ENCODE data around the gene ZNF784. TPM values are rescaled to one million over a fixed set of nuclear protein-coding genes. Genes with fewer than 3 reads are reported as not detected.

Gene ZNF784
- total and polyA plus RNA-seq, 7 donors = 2.8 to 9.1 (median 7.2) TPM

DNA sequence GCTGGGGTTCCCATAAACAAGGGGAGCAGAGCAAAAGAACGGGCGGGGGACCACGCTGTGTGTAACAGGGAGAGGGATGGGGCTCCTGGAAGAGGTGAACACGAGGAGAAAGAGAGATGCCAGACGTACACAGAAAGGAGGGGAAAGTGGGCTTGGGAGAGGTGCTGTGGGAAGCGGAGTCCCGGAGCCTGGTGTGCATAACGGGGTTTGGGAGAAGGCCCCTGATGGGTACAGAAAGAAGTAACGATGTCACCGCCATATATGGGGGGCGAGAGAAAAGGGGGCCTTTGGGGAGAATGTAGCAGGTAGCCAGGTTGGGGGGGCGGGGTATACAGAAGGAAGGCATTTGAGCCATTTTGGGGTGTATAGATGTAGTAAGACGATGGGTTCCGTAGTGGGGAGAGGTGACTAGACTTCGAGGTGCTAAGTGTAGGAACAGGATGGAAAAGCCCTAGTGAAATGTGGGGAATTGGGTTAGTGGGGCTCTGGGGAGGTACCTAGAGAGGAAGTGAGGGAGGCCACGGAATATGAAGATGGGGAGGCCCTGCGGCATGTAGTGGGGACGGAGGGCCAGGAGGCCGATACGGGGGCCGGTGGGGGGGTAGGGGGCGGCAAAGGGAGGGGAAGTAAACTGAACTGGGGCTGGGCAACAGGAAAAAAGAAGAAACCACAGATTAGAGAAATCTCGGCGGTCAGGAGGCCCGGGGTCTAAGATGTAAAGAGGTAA is 17.2 kb upstream of the ZNF784 start:
- no peaks in the 10 kb centered on the region for H3K27me3 ChIP-seq
- peak overlapping the region; percentile 78 to 99 (median 85) for H3K4me3 ChIP-seq
- peak overlapping the region; percentile 84 to 98 (median 97) for H3K27ac ChIP-seq
- H3K4me1 ChIP-seq = peaks cover 0 to 75% (median 70%) of the 10 kb centered on the region in 4 donors
- peak; percentile 75 for DNase-seq
- WGBS, 2 donors = 1 to 2% methylated on average over 25 of the region's 25 CpGs
- H3K36me3 ChIP-seq = peaks cover 0 to 23% (median 2%) of the 10 kb centered on the region in 4 donors
- intact Hi-C loops (cut with DNase I) = no loop called here
- TF ChIP-seq EP300 (IDR thresholded peaks at IDR 0.05) = no peak
- peak in 2 of 4 donors; percentile 17 to 27 for TF ChIP-seq POLR2AphosphoS5 (IDR thresholded peaks at IDR 0.05)
- H3K9me3 ChIP-seq = no peaks in the 10 kb centered on the region

DNA sequence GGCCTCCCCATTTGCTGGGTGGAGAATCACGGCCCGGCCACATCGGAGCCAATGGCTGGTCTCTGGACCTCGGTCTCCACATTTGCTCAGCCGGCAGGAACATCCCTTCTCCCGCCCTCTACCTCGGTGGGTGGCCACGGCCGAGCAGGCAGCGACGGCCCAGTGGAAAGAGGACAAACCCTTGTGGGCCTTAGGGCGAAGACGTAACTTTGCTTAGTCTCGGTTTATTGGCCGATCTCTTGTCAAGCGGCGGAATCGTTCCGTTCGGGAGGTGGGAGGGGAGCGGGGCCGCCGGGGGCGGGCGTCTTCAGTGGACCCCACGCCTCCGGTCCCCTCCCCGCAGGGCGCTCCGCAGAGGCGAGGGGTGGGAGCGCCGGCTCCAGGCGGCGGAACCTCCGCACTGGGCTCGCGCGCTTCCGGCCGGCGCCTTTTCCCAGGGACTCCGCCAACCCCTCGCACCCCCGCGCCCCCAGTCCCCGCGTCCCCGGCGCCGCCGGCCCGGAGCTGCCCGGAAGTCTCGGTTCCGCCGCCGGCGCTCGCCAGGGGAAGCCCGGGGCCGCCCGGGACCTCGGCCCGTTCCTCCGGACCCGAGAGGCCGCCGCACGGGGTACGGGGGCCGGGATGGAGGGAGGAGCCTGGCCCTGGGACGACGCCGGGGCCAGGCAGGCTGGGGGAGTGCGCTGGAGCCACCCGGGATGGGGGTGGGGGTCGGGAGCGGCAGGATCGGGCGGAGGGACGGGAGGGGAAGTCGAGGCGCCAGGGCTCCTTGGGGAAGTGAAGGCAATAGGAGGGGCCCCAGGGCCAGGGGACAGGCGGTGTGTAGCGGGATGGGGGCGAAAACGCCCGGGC is 16.4 kb upstream of the ZNF784 start, which contains the start of gene ZNF580:
ZNF580 (plus strand) TSS at position 426 of the 849 bp plus-strand sequence. CDS start 1,507 bp downstream, outside the sequence.
- TF ChIP-seq EP300 (IDR thresholded peaks at IDR 0.05) (no peak), POLR2A (IDR thresholded peaks at IDR 0.05) (no peak), POLR2AphosphoS5 (IDR thresholded peaks at IDR 0.05) (peak in 2 of 4 donors; percentile 39 to 44)
- TF ChIP-seq, protein P1, sequence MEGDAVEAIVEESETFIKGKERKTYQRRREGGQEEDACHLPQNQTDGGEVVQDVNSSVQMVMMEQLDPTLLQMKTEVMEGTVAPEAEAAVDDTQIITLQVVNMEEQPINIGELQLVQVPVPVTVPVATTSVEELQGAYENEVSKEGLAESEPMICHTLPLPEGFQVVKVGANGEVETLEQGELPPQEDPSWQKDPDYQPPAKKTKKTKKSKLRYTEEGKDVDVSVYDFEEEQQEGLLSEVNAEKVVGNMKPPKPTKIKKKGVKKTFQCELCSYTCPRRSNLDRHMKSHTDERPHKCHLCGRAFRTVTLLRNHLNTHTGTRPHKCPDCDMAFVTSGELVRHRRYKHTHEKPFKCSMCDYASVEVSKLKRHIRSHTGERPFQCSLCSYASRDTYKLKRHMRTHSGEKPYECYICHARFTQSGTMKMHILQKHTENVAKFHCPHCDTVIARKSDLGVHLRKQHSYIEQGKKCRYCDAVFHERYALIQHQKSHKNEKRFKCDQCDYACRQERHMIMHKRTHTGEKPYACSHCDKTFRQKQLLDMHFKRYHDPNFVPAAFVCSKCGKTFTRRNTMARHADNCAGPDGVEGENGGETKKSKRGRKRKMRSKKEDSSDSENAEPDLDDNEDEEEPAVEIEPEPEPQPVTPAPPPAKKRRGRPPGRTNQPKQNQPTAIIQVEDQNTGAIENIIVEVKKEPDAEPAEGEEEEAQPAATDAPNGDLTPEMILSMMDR (IDR thresholded peaks at IDR 0.05) = no peak
- peaks cover 0 to 19% (median 2%) of the 10 kb centered on the region in 4 donors for H3K36me3 ChIP-seq
- peak within 1 kb of the TSS; percentile 78 to 99 (median 85) for H3K4me3 ChIP-seq
- intact Hi-C loops (cut with DNase I) = no loop called here
- peak within 1 kb of the TSS; percentile 84 to 98 (median 97) for H3K27ac ChIP-seq
- no peaks in the 10 kb centered on the region for H3K27me3 ChIP-seq
- H3K9me3 ChIP-seq = no peaks in the 10 kb centered on the region
- peaks cover 0 to 83% (median 77%) of the 10 kb centered on the region in 4 donors for H3K4me1 ChIP-seq
- DNase-seq = peak; percentile 83
- 1% methylated on average over 89 of the region's 89 CpGs for WGBS, 2 donors

DNA sequence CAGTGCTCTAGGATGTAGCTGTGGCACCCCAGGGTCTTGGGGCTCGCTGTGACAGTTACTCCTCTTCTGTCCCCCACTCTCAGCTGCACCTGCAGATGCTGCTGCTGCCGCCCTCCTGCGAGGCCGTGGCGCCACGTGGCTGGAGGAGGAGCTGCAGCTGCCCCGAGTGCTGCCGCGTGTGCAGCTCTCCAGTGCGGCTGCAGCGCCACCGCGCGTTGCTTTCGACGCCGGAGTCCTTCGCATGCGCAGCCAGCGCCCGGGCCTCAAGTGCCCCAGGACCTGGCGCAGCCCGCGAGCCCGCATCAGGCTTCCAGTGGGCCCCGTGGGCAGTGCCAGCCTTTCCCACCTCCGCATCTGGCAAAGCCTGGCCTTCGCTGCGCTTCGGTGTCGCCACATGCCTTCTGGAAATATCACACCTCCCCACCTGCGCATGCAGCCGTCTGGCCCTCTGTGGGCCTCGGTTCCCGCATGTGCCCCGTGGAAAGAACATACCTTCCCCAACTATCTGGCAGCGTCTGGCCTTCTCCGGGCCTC is 15.7 kb upstream of the ZNF784 start:
- peak overlapping the region; percentile 78 to 99 (median 85) for H3K4me3 ChIP-seq
- no peaks in the 10 kb centered on the region for H3K27me3 ChIP-seq
- DNase-seq = peak; percentile 83
- peaks cover 0 to 12% (median under 1%) of the 10 kb centered on the region in 4 donors for H3K36me3 ChIP-seq
- H3K4me1 ChIP-seq = peaks cover 0 to 86% (median 80%) of the 10 kb centered on the region in 4 donors
- peak overlapping the region; percentile 84 to 98 (median 97) for H3K27ac ChIP-seq
- WGBS, 2 donors = 27 to 45% methylated on average over 38 of the region's 38 CpGs
- intact Hi-C loops (cut with DNase I) = no loop called here
- no peaks in the 10 kb centered on the region for H3K9me3 ChIP-seq
- TF ChIP-seq POLR2A (IDR thresholded peaks at IDR 0.05) = no peak
- peak in 2 of 4 donors; percentile 8 to 37 for TF ChIP-seq POLR2AphosphoS5 (IDR thresholded peaks at IDR 0.05)
- TF ChIP-seq, protein P1 (IDR thresholded peaks at IDR 0.05) = peak; percentile 24 to 43 (median 34)
- TF ChIP-seq EP300 (IDR thresholded peaks at IDR 0.05) = no peak

DNA sequence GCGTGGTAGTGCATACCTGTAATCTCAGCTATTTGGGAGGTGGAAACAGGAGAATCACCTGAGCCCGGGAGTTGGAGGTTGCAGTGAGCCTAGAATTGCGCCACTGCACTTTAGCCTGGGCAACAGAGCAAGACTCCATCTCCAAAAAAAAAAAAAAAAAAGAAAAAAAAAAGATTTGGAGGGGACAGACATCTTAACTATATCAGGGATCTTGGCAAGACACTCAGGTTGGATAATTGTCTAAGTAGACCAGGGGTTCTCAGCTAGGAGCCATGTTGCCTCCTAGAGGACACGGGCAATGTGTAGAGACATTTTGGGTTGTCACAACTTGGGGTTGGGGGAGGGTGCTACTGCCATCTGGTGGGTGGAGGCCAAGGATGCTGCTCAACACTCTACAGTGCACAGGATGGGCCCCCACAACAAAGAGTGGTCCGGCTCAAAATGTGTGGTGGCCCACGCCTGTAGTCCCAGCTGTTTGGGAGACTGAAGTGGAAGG is 14.5 kb upstream of the ZNF784 start:
- peaks cover 0 to 81% (median 74%) of the 10 kb centered on the region in 4 donors for H3K4me1 ChIP-seq
- intact Hi-C loops (cut with DNase I) = no loop called here
- H3K9me3 ChIP-seq = no peaks in the 10 kb centered on the region
- 85 to 89% methylated on average over 6 of the region's 6 CpGs for WGBS, 2 donors
- peak overlapping the region in 2 of 4 donors; percentile 84 to 98 for H3K27ac ChIP-seq
- TF ChIP-seq POLR2AphosphoS5 (IDR thresholded peaks at IDR 0.05) = no peak
- TF ChIP-seq, protein P1 (IDR thresholded peaks at IDR 0.05) = peak in 1 of 4 experiments; percentile 33
- DNase-seq = no peak
- H3K4me3 ChIP-seq = no peak overlapping the region
- peaks cover 0 to 7% (median 0%) of the 10 kb centered on the region in 4 donors for H3K36me3 ChIP-seq
- no peaks in the 10 kb centered on the region for H3K27me3 ChIP-seq
